NOMO-1 treated with dmso at 0.1 percent for 144 hours (cell line): ENCODE data around the gene XYLT1.
"Not testable (repeated sequence)": the region's sequence is repeated elsewhere in the genome, so short reads cannot be mapped to it uniquely, and the experiment has no call there.

ENCODE experiments used
- DNase-seq: peaks from one replicate; lab custom pipeline; 2025; ENCODE audit not compliant: unreplicated experiment; lab: John Stamatoyannopoulos, UW

The XYLT1 gene

GRCh38 chr16:17432901-17433576, 37.7 kb downstream of the XYLT1 start:
- DNase-seq = no peak

- DNase-seq = no peak
Observed at GRCh38 chr16:17431968-17432625, 38.7 kb downstream of the XYLT1 start.

- DNase-seq = no peak
Observed at GRCh38 chr16:17431012-17431411, 39.7 kb downstream of the XYLT1 start.

- no peak for DNase-seq
Observed at GRCh38 chr16:17426451-17426850, 44.3 kb downstream of the XYLT1 start.

- no peak for DNase-seq
Observed at GRCh38 chr16:17424771-17425170, 46.0 kb downstream of the XYLT1 start.

- DNase-seq = no peak
Observed at GRCh38 chr16:17423221-17423620, 47.5 kb downstream of the XYLT1 start.

GRCh38 chr16:17420816-17421215, 49.9 kb downstream of the XYLT1 start:
- DNase-seq = no peak

- no peak for DNase-seq
Observed at GRCh38 chr16:17419266-17419665, 51.5 kb downstream of the XYLT1 start.

- DNase-seq = no peak
Observed at GRCh38 chr16:17417740-17418139, 53.0 kb downstream of the XYLT1 start.

GRCh38 chr16:17416461-17417311, 54.1 kb downstream of the XYLT1 start:
- peak; percentile 88 for DNase-seq

GRCh38 chr16:17414916-17415315, 55.8 kb downstream of the XYLT1 start:
- no peak for DNase-seq

GRCh38 chr16:17414421-17414820, 56.3 kb downstream of the XYLT1 start:
- no peak for DNase-seq

GRCh38 chr16:17413508-17413907, 57.3 kb downstream of the XYLT1 start:
- no peak for DNase-seq

- no peak for DNase-seq
Observed at GRCh38 chr16:17412791-17413190, 58.0 kb downstream of the XYLT1 start.

- no peak for DNase-seq
Observed at GRCh38 chr16:17412221-17412620, 58.5 kb downstream of the XYLT1 start.

- no peak for DNase-seq
Observed at GRCh38 chr16:17411263-17411662, 59.5 kb downstream of the XYLT1 start.

GRCh38 chr16:17410316-17410715, 60.4 kb downstream of the XYLT1 start:
- DNase-seq = not testable (repeated sequence)

GRCh38 chr16:17409894-17410293, 60.9 kb downstream of the XYLT1 start:
- no peak for DNase-seq

GRCh38 chr16:17408955-17409441, 61.8 kb downstream of the XYLT1 start:
- DNase-seq = peak; percentile 31

GRCh38 chr16:17408296-17408695, 62.5 kb downstream of the XYLT1 start:
- DNase-seq = no peak

GRCh38 chr16:17407321-17407720, 63.4 kb downstream of the XYLT1 start:
- no peak for DNase-seq
